HEK293 (cell line): ENCODE results near the gene PIM3.

Experiments used
- BCL11B ChIP-seq: fragments of 450-650 bp; formaldehyde crosslinking; IDR thresholded peaks from 2 replicates; pipeline ENCODE4 v1.5.1; 2016; ENCODE audit warnings: low read depth, missing biosample characterization, missing genetic modification characterization
- EGR2 ChIP-seq: fragments of 450-650 bp; formaldehyde crosslinking; IDR thresholded peaks from 2 replicates; pipeline ENCODE4 v1.5.1; 2016; ENCODE audit warnings: low read depth, missing biosample characterization, missing genetic modification characterization
- GLI4 ChIP-seq: fragments of 450-650 bp; formaldehyde crosslinking; IDR thresholded peaks from 2 replicates; pipeline ENCODE4 v1.5.1; 2016; ENCODE audit warnings: missing biosample characterization, missing genetic modification characterization
- GLIS1 ChIP-seq: fragments of 450-650 bp; formaldehyde crosslinking; IDR thresholded peaks from 2 replicates; pipeline ENCODE4 v1.5.1; 2016; ENCODE audit warnings: missing biosample characterization, missing genetic modification characterization
- GLIS2 ChIP-seq: fragments of 450-650 bp; formaldehyde crosslinking; IDR thresholded peaks from 2 replicates; pipeline ENCODE4 v1.5.1; 2016; ENCODE audit warnings: missing biosample characterization, missing genetic modification characterization
- IKZF3 ChIP-seq: fragments of 450-650 bp; IDR thresholded peaks from 2 replicates; pipeline ENCODE4 v1.5.0; 2018; ENCODE audit warnings: missing biosample characterization, mild to moderate bottlenecking, missing genetic modification characterization, moderate library complexity
- KLF7 ChIP-seq: fragments of 450-650 bp; formaldehyde crosslinking; IDR thresholded peaks from 2 replicates; pipeline ENCODE4 v1.5.1; 2016; ENCODE audit warnings: missing biosample characterization, missing genetic modification characterization, borderline replicate concordance
- OSR2 ChIP-seq: fragments of 450-650 bp; formaldehyde crosslinking; IDR thresholded peaks from 2 replicates; pipeline ENCODE4 v1.5.1; 2016; ENCODE audit warnings: missing biosample characterization, missing genetic modification characterization
- PATZ1 ChIP-seq: fragments of 450-650 bp; formaldehyde crosslinking; IDR thresholded peaks from 2 replicates; pipeline ENCODE4 v1.5.1; 2016; ENCODE audit warnings: missing biosample characterization, missing genetic modification characterization
- PRDM1 ChIP-seq: fragments of 450-650 bp; formaldehyde crosslinking; IDR thresholded peaks from 2 replicates; pipeline ENCODE4; 2016; ENCODE audit warnings: missing biosample characterization, missing genetic modification characterization
- PRDM10 ChIP-seq: fragments of 450-650 bp; formaldehyde crosslinking; IDR thresholded peaks from 2 replicates; pipeline ENCODE4 v1.5.1; 2016; ENCODE audit warnings: missing biosample characterization, missing genetic modification characterization
- PRDM6 ChIP-seq: fragments of 450-650 bp; formaldehyde crosslinking; IDR thresholded peaks from 2 replicates; pipeline ENCODE4 v1.5.1; 2017; ENCODE audit warnings: missing biosample characterization, missing genetic modification characterization
- SCRT2 ChIP-seq: fragments of 450-650 bp; formaldehyde crosslinking; IDR thresholded peaks from 2 replicates; pipeline ENCODE4 v1.5.1; 2016; ENCODE audit warnings: missing biosample characterization, missing genetic modification characterization
- SP7 ChIP-seq: fragments of 450-650 bp; formaldehyde crosslinking; IDR thresholded peaks from 2 replicates; pipeline ENCODE4 v1.5.1; 2016; ENCODE audit warnings: missing biosample characterization, missing genetic modification characterization
- TCF7L2 ChIP-seq: IDR thresholded peaks from 2 replicates; pipeline ENCODE4 v1.6.1; 2011; ENCODE audit warnings: low read depth, mild to moderate bottlenecking, inconsistent platforms, low read length, moderate library complexity, borderline replicate concordance
- YY1 ChIP-seq: fragments of 450-650 bp; formaldehyde crosslinking; IDR thresholded peaks from 2 replicates; pipeline ENCODE4 v1.5.1; 2018; ENCODE audit warnings: missing biosample characterization, missing genetic modification characterization
- ZNF121 ChIP-seq: fragments of 450-650 bp; formaldehyde crosslinking; IDR thresholded peaks from 2 replicates; pipeline ENCODE4 v1.5.1; 2016; ENCODE audit warnings: missing biosample characterization, missing genetic modification characterization
- ZNF19 ChIP-seq: fragments of 450-650 bp; formaldehyde crosslinking; IDR thresholded peaks from 2 replicates; pipeline ENCODE4; 2016; ENCODE audit warnings: missing biosample characterization, missing genetic modification characterization, low read depth
- ZNF223 ChIP-seq: fragments of 450-650 bp; formaldehyde crosslinking; IDR thresholded peaks from 2 replicates; pipeline ENCODE4 v1.5.1; 2016; ENCODE audit warnings: missing biosample characterization, missing genetic modification characterization
- ZNF362 ChIP-seq: fragments of 450-650 bp; formaldehyde crosslinking; IDR thresholded peaks from 2 replicates; pipeline ENCODE4 v1.5.1; 2016; ENCODE audit warnings: missing biosample characterization, missing genetic modification characterization
- ZNF391 ChIP-seq: fragments of 450-650 bp; formaldehyde crosslinking; IDR thresholded peaks from 2 replicates; pipeline ENCODE4 v1.5.1; 2016; ENCODE audit warnings: low read depth, missing biosample characterization, missing genetic modification characterization, borderline replicate concordance
- ZNF394 ChIP-seq: fragments of 450-650 bp; formaldehyde crosslinking; IDR thresholded peaks from 2 replicates; pipeline ENCODE4 v1.5.1; 2016; ENCODE audit warnings: missing biosample characterization, missing genetic modification characterization, mild to moderate bottlenecking, moderate library complexity, borderline replicate concordance
- ZNF404 ChIP-seq: fragments of 450-650 bp; formaldehyde crosslinking; IDR thresholded peaks from 2 replicates; pipeline ENCODE4 v1.5.1; 2017; ENCODE audit warnings: missing biosample characterization, missing genetic modification characterization
- ZNF514 ChIP-seq: fragments of 450-650 bp; formaldehyde crosslinking; IDR thresholded peaks from 2 replicates; pipeline ENCODE4 v1.5.1; 2016; ENCODE audit warnings: missing biosample characterization, missing genetic modification characterization
- ZNF530 ChIP-seq: fragments of 450-650 bp; formaldehyde crosslinking; IDR thresholded peaks from 2 replicates; pipeline ENCODE4 v1.5.1; 2016; ENCODE audit warnings: low read depth, missing biosample characterization, missing genetic modification characterization
- ZNF626 ChIP-seq: fragments of 450-650 bp; sonication (Bioruptor Pico); formaldehyde crosslinking; IDR thresholded peaks from 2 replicates; pipeline ENCODE4 v1.5.1; 2018; ENCODE audit warnings: missing biosample characterization, missing genetic modification characterization, inconsistent platforms
- ZNF701 ChIP-seq: fragments of 450-650 bp; formaldehyde crosslinking; IDR thresholded peaks from 2 replicates; pipeline ENCODE4 v1.5.1; 2016; ENCODE audit warnings: missing biosample characterization, missing genetic modification characterization
- ZNF76 ChIP-seq: fragments of 450-650 bp; formaldehyde crosslinking; IDR thresholded peaks from 2 replicates; pipeline ENCODE4; 2016; ENCODE audit warnings: low read depth, missing biosample characterization, missing genetic modification characterization, borderline replicate concordance
- ZNF830 ChIP-seq: fragments of 450-650 bp; IDR thresholded peaks from 2 replicates; pipeline ENCODE4 v1.5.0; 2018; ENCODE audit warnings: missing biosample characterization, missing genetic modification characterization, low read depth, mild to moderate bottlenecking, moderate library complexity
- ZSCAN5A ChIP-seq: fragments of 450-650 bp; formaldehyde crosslinking; IDR thresholded peaks from 2 replicates; pipeline ENCODE4 v1.5.1; 2016; ENCODE audit warnings: missing biosample characterization, missing genetic modification characterization

The PIM3 gene

GRCh38 chr22:50008151-50009040 is 47.8 kb downstream of the PIM3 start (continued):
- TF ChIP-seq PRDM6 (tag by site-specific recombination) = peak; percentile 67; the same call in 1 of the 2 replicates
- no peak for TF ChIP-seq ZNF530 (tag by site-specific recombination)
- no peak for TF ChIP-seq GLI4 (tag by site-specific recombination)
- peak; percentile 63; the same call in 1 of the 2 replicates for TF ChIP-seq PATZ1
- TF ChIP-seq ZNF223 (tag by site-specific recombination) = no peak
- peak; percentile 77 for TF ChIP-seq SP7 (tag by site-specific recombination)
- TF ChIP-seq ZNF514 (tag by site-specific recombination) = no peak
- TF ChIP-seq ZNF391 (tag by site-specific recombination) = no peak
- peak; percentile 9; the same call in 1 of the 2 replicates for TF ChIP-seq EGR2 (tag by site-specific recombination)
- TF ChIP-seq BCL11B (tag by site-specific recombination) = no peak
- TF ChIP-seq GLIS2 (tag by site-specific recombination) = peak; percentile 77
- peak; percentile 41; the same call in 1 of the 2 replicates for TF ChIP-seq PRDM10
- TF ChIP-seq IKZF3 = no peak
- no peak for TF ChIP-seq ZNF404 (tag by site-specific recombination)
- peak; percentile 93 for TF ChIP-seq SCRT2 (tag by site-specific recombination)
- no peak for TF ChIP-seq ZNF626 (tag by site-specific recombination)
- no peak for TF ChIP-seq ZSCAN5A (tag by site-specific recombination)
- TF ChIP-seq GLIS1 (tag by site-specific recombination) = peak; percentile 90
- no peak for TF ChIP-seq TCF7L2
- no peak for TF ChIP-seq ZNF76 (tag by site-specific recombination)
- TF ChIP-seq ZNF394 (tag by site-specific recombination) = no peak
- no peak for TF ChIP-seq ZNF830 (tag by site-specific recombination)
- no peak for TF ChIP-seq ZNF362
- no peak for TF ChIP-seq ZNF121 (tag by site-specific recombination)
- no peak for TF ChIP-seq ZNF19 (tag by site-specific recombination)
- no peak for TF ChIP-seq YY1 (tag by site-specific recombination)
- TF ChIP-seq KLF7 (tag by site-specific recombination) = no peak
- no peak for TF ChIP-seq PRDM1 (tag by site-specific recombination)
- peak; percentile 89 for TF ChIP-seq OSR2 (tag by site-specific recombination)
- TF ChIP-seq ZNF701 (tag by site-specific recombination) = no peak
